ENCODE data around the gene KRTAP10-11.
"Not testable (repeated sequence)": the region's sequence is repeated elsewhere in the genome, so short reads cannot be mapped to it uniquely, and the experiment has no call there.

Gene KRTAP10-11

DNA sequence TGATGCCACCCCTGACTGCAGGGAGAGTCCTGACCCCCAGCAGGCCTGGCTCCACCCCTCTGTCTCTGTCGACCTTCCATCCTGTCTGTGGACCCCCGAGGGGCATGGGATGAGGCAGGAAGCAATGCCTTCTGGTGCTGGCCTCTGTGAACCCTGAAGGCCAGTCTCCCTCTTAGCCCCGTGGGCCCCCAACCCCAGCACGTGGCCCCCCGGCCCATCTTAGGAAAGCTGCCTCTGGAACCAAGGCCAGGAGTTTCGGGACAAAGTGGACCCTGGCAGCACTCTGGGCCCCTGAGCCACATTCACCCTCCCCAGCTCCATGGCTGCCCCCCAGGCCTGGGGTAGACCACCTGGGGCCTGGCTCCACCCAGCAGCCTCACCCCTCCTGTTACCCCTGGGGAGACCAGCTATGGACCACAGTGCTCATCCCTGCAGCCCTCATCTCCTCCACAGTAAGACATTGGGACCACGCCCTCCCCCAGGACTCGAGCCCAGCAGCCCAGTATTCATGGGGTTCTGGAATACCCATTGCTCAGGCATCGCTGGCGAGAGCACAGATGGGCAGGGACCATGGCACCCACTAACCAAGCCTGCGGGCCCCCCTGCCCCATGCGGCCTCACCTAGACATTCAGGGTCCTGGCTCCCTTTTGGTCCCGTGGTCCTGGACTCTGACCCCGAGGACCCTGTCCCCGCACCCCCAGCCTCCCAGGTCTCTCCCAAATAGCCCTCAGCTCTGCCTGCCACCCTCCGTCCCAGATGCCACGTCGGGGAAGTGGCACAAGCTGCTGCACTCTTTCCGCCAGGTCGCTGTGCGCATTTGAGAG, 7.5 kb upstream of the KRTAP10-11 start:
- not testable (repeated sequence) for DNase-seq (ENCODE audit: low read depth)

DNA sequence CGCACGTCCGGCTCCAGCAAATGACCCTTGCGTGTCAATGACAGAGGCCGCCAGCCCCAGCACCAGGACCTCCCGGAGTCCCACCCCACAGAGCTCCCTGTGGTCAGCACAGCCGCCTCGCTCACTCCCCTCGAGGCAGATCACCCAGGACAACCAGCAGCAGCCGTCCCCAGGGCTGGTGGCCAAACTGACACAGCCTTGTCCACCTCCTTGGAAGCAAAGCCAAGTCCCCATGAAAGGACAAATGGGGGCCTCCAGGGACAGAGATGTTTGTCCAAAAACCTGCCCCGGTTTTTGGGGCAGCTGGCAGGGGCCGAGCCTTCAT, 6.9 kb upstream of the KRTAP10-11 start:
- DNase-seq (ENCODE audit: low read depth), result no peak

DNA sequence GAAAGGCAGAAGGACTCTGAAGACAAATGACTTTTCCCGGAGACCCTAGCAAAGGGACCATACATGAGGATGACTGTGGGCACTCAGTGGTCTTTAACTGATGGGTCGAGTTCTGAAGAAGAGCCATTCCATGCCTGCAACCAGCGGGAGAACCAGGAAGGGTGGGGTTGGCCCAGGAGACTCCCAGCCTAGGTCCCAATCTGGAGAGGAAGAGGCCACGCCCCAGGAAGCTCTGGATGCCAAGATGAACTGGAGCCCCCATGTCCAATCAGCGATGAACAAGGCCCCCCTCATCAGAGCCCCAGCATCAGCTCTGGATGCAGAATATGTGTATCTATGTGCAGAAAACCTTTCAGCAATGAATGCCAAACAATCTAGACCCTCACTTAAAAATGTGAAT, 5.5 kb upstream of the KRTAP10-11 start:
- no peak for DNase-seq (ENCODE audit: low read depth)

DNA sequence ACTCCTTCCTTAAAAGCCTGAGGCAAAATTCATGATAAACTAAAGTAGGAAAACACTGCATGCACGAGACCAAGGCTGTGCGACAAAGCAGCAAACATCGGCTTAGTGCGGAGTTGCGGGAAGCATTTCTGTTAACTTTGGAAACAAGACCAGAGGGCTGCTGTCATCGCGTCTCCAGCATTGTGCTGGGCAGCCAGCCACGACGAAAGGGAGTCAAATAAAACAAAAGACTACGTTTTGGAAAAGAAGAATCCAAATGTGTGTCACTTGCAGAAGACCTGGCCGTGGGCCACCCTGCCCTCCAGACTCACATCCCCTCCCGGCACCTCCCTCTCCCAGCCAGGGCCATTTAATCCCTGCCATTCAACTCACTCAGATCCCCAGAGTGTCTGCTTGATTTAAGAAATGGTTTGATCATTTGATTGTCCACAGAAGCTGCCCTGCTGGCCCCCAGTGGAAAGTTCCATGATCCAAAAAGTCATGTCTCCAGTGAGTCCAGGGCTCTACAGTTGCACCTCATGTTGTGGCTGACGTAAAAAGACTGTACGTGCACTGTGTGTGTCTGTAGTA, 2.4 kb upstream of the KRTAP10-11 start:
- DNase-seq (ENCODE audit: low read depth), result no peak

DNA sequence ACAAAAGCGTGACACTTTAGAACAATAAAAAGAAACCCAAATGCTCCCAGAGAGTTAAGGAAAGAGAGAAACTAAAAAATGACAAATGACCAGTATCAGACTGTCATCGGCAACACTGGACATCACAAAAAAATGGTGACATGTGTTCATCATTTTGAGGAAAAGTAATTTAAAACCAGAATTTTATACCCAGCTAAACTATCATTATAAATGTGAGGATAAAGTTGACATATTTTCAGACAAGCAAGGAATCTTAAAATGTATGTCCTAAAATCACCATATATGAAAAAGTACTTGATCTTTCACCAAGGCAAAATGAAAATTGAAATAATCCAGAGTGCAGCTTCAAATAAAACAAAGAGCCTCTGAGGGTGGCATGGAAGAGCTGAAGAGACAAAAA, 1.3 kb upstream of the KRTAP10-11 start:
- DNase-seq (ENCODE audit: low read depth), result no peak

DNA sequence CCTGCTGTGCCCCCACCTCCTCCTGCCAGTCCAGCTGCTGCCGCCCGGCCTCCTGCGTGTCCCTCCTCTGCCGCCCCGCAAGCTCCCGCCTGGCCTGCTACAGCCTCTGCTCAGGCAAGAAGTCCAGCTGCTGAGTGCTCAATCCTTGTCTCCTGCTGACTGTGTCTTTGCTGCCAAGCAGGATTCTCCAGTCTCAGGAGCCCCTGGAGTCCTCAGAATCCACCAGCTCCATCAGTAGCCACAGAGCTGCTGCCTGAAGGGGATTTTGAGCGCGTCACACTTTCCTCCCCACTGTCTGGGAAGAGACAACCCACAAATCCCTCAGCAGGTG, 973 bp downstream of the KRTAP10-11 start:
- no peak for DNase-seq (ENCODE audit: low read depth)

DNA sequence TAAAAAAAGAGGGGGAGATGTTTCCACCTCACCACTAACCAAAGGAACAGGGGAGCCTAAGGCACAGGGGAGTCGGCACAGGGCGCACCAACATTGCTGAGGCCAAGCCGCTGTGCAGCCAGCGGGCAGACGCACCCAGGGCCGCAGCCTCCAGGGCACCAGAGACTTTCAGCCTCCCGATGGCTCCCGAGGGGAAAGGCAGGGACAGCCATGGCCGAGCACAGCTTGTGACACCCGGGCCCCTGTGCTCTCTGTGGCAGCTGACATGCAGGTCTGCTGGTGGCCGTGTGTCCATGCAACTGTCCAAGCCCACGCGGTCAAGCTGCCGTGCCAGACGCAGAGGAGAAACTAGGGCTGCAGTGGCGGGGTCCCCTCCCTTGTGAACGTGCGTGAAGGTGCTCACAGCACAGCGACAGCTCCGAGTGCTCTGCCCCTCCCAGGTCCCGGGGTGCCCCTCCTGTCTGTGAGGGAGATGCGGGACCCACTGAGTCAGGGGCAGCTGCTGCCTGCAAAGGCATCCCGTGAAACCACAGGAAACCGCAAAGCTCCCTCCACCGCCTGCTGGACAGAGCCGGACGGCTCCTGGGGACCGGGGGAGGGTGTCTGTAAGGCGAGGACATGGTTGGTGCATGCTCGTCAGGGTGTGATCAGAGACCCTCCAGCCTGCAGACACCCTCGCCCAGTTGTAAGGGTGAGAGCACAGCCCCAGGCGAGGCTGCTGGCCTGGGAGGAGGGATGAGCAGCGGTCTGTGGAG, 2.5 kb downstream of the KRTAP10-11 start:
- no peak for DNase-seq (ENCODE audit: low read depth)

DNA sequence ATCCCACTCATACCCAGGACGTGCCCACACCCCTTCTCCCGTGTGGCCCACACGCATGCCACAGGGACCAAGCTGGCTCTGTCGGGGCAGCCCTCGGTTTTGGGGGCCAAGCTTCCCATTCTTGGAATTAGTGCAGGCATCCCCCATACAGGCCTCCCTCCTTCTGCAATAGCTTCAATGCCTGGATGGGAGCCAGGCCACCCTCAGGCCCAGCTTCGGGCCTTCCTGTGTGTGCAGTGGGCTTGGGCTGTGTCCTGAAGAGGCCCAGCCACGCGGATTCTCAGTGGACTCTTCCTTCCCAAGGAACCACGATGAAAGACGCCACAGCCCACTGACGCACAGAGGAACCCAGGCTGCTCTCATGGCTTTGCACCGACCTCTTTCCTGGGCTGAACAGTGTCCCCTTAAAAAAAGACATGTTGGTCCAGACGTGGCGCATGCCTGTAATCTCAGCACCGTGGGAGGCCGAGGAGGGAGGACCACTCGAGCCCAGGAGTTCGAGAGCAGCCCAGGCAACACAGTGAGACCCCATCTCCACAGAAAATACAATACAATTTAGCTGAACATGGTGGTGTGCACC, 3.4 kb downstream of the KRTAP10-11 start:
- no peak for DNase-seq (ENCODE audit: low read depth)

DNA sequence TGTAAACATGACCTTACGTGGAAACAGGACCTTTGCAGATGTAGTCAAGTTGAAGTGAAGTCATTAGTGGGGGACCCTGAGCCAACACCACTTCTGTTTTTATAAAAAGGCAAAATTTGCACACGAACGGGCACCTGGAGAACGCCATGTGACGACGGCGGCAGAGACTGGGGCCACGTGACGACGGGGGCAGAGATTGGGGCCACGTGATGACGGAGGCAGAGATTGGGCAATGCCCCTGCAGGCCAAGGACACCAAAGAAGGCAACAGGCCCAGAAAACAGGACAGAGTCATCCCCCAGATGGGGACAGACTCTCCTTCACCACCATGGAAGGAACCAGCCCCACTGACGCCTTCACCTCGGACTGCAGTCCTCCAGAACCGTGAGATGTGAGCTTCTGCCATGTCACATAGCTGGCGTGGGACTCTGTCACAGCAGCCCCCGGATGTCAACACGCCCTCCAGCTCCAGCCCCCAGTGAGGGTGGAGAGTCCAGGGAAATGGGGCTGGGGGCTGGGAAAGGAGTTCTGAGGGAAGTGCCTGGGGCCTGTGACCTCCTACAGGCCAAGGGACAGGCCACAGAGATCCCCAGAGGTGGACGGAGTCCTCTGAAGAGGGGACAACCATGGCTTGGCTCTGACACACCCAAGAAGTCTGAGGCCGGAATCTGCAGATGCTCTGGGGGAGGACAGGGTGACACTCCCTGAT, 4.2 kb downstream of the KRTAP10-11 start:
- no peak for DNase-seq (ENCODE audit: low read depth)

DNA sequence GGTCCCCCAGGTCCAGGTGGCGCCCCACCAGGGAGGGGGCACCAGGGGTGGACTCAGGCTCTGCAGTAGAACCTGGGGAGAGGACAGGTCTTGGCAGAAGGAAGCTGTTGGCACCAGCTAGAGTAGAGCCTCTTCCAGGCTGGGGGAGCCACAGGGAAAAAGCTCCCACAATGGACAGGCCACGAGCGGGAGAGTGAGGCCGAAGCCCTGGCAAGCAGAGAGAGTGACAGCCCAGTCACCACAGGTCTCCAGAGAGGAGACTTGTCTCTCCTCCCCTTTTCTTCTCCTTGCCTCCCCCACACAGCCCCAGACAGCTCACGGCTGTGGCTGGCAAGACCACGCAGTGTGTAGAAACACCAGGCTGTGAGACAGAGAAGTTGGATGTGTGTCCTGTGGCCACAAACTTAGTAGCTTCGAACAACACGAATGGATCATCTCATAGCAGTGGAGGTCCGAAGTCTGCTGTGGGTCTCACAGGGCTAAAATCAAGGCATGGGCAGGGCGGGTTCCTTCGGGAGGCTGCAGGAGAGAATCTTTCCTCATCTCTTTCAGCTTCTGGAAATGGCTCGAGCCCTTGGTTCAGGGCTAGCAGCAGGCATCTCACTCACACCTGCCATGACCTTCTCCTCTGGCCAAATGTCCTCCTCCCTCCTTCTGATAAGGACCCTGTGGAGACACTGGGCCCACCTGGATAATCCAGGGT, 4.9 kb downstream of the KRTAP10-11 start:
- DNase-seq (ENCODE audit: low read depth), result no peak

DNA sequence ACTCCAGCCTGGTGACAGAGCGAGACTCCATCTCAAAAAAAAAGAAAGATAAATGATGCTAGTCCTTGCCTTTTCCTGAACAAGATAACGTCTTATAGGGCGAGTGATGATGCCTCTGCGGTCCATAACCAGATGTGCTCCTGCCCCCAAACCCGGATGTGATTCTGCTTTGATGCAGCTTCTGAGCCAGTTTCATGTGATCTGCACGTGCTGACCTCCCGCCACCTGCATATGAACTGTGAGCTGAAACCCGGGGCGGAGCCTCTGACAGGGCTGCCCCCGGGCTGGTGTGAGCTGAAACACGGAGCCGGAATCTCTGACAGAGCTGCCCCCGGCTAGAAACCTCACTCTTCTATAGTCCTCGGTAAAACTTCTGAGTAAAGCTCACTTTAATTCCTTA, 6.9 kb downstream of the KRTAP10-11 start:
- DNase-seq (ENCODE audit: low read depth), result no peak

DNA sequence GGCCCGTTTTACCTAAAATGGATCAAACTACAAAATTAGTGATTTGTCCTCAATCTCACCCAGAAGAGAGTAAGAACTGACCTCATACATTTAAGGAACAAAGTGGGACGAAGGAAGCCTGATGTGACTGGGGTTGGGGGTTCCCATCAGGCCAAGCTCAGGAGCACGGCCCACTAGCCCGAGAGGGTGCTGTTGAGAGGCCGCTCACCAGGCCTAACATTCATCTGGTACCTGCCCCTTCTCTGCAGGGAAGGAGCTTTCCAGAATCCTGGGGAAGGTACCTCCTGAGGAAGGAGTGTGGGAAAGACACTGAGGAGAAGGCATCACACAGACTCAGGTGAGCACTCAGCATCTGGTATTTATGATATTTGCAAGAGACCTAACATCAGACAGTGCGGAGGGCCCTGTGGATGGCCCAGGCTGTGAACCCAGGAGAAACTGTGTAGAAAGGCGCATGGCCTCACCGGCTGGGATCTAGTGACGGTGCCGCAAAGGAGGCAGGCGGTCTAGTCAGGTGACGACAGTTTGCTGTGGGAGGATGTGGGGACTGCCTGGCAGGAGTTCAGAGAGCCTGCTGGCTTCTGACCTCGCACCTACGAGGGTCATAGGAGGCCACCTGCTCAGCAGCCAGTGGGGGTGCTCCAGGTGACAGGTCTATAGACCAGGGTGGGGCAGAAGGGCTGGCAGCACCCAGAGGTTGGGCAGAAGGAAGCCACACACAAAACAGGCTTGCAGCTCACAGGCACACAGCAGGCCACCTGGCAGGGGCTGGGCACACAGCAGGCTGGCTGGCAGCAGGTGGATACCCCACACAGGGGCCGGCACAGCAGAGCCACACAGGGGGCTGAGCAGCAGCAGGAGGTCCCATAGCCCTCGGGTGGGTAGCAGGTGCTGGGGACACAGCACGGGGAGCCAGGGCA, 7.7 kb downstream of the KRTAP10-11 start:
- DNase-seq (ENCODE audit: low read depth), result no peak

DNA sequence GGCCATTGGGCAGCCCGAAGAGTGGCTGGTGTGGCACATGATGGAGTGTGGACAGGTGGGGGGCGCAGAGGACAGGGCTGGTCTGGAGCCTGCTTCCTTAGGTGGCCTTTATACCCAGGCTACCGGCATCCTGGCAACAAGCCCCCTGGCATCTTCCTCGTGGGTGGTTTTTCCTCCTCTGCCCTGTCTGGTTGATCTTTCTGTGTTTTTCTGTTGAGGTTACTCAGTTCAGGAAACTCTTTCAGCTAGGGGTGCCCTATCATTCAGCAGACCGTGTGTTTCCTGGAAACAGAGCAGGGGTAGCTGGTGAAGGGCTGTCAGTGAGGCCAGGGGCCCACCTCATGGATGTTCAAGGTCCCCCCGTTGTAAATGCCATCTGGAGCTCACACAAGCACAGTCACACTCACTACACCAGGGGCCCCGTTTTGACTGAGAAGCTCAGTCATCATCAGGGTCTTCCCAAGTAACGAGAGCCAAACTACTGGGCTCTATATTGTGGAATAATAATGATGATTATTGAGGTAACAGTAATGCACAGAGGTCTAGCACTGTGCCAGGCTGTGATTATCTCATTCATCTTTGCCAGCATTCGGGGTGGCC, 8.5 kb downstream of the KRTAP10-11 start, which contains the start of gene KRTAP12-4:
TSS of gene KRTAP12-4 (minus strand) at position 84 of the 600 bp plus-strand sequence. CDS start at position 39, 45 bp downstream.
- DNase-seq (ENCODE audit: low read depth), result no peak

DNA sequence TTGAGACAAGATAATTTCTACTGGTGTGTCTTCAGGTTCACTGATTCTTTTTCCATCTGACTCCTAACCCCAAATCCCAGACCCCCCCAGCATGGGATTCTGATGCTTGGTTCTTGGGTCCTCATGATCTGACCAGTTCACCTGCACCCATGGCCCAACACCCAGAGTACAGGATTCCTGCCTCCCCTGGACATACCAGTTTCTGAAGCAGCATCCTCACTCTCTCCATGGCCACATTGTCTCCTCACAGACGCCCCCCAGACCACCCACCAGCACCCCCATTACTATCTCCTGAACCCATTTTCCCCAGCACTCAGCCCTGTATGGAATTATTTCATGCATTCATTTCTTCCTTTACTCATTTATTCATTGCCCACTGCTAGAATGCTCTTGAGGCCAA, 10.7 kb downstream of the KRTAP10-11 start:
- no peak for DNase-seq (ENCODE audit: low read depth)

DNA sequence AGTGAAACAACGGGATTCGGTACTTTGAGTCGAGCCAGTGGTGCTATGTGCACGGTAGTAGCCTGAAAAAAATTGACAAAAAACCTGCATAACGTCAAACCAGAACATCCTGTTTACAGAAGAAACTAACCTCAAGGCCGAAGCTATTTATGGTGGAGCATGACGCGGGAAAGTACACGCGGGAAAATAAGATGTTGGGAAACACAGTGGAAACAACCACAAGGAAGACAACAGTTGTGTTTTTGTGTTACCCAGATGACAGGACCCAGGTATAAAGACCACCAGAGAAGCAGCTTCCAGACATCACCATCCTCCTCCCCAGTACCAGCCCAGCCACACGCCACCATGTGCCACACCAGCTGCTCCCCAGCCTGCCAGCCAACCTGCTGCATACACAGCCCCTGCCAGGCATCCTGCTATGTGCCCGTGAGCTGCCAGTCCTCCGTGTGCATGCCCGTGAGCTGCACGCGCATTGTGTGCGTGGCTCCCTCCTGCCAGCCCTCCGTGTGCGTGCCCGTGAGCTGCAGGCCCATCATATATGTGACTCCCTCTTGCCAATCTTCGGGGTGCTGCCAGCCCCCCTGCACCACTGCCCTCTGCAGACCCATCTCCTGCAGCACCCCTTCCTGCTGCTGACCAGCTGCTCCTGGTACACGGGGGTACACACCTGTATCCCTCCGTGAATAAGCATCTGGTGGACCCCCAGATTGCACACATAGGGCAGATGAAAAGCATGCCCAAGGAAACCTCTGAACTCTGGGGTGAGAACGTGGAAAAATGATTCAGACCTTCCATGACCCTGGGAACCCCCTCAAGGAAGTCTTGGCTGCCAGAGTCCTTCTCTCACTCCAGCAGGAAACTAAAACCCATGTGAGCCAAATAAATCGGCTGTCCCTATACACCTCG, 11.7 kb downstream of the KRTAP10-11 start, which contains the start of gene KRTAP12-3:
TSS of gene KRTAP12-3 (plus strand) at position 298 of the 906 bp plus-strand sequence. CDS start at position 346, 48 bp downstream.
- DNase-seq (ENCODE audit: low read depth), result no peak

DNA sequence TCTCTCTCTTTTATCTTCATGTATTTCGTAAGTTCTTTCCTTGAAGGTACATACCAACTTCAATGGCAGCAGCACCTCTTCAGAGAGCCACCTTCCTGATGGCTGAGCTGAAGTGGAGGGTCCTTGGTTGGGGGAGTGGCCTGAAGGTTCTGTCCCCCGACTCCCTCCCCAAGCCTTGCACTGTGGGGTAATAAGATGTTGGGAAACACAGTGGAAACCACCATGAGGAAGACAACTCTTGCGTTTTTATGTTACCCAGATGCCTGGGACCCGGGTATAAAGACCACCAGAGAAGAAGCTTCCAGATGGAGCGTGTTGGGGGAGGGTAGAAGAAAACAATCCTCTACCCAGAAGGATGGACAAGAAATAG, 12.3 kb downstream of the KRTAP10-11 start:
- no peak for DNase-seq (ENCODE audit: low read depth)

DNA sequence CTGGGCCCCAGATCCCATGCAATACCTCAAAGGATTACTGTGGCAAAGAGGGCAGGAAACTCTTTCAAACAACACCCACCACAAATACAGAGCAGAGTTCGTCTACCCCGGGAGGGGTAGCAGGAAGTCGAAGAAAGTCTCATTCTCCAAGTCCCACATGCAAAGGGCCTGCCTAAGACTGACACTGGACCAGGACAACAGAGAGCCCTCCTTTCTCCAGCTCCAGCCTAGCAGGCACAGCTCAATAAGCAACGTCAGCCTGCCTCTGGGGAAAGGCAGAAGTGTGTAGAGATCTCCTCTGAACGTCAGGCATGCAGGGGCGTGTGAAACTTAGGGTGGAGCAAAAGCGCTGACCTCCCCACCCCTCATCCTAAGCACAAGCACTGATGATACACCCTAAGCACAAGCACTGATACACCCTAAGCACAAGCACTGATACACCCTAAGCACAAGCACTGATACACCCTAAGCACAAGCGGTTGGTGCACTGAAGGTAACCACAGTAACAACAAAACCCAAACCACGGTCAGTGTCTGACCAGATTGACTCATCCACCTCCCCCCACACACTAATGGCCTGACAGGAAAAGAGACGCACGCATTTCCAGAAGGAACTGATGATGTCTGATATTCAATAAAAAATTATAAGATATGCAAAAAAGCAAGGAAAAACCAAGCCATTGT, 12.8 kb downstream of the KRTAP10-11 start:
- no peak for DNase-seq (ENCODE audit: low read depth)

DNA sequence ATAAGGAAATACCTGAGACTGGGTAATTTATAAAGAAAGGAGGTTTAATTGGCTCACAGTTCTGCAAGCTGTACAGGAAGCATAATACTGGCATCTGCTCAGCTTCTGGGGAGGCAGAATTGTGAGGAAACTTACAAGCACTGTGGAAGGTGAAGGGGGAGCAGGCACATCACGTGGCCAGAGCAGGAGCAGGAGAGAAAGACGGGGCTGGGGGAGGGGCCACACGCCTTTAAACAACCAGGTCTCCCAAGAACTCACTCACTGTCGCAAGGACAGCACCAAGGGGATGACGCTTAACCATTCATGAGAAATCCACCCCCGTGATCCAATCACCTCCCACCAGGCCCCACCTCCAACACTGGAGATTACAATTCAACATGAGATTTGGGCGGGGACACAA, 15.4 kb downstream of the KRTAP10-11 start:
- not testable (repeated sequence) for DNase-seq (ENCODE audit: low read depth)
